Right lobe of liver (tissue), 4 donors: Measurements from ENCODE around the gene PIWIL4.

Source experiments
- CTCF ChIP-seq, 4 donors: fragments of 200-600 bp in 3 of 4; fragments of 450-650 bp in 1 of 4; IDR thresholded peaks; one replicate each; pipeline versions ENCODE4 v1.5.1 to v1.8.0; 2016 to 2022; ENCODE audit warnings: antibody characterized with exemption in 4 of 4, mild to moderate bottlenecking in 2 of 4
- POLR2A ChIP-seq: fragments of 450-650 bp; IDR thresholded peaks from one replicate; pipeline ENCODE4 v1.6.1; 2017; ENCODE audit warnings: antibody characterized with exemption, mild to moderate bottlenecking
- donor health status: DM: no; HTN: no; CAD: no.
- donor health status: DM: no; HTN: no; CAD: no.
- donor health status: DM: no; HTN: yes; CAD: no.

DNA sequence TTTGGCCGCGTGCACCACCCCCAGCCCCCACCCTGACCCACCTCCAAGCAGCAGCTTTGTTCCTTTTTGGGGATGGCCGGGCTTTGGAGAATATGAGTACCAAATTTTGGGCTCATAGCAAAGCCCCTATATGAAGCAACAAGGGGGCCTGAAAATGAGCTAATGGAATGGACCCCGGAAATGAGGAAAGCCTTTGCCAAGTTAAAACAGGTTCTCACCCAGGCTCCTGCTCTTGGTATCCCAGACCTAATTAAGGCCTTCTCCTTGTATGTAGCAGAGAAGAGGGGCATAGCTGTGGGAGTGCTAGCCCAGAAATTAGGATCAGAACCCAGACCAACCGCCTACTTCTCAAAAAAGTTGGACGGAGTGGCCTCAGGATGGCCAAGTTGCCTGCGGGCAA, 87.0 kb downstream of the PIWIL4 start:
- TF ChIP-seq CTCF (IDR thresholded peaks at IDR 0.05), result no peak
- TF ChIP-seq POLR2A, result no peak
